ENCODE data around the gene FAM135A.
"Not testable (repeated sequence)": the region's sequence is repeated elsewhere in the genome, so short reads cannot be mapped to it uniquely, and the experiment has no call there.

Gene FAM135A

GRCh38 chr6:70604254-70604653, 190.9 kb downstream of the FAM135A start:
- ChIA-PET CTCF (interaction anchor here (1.0 to 1.5 kb wide), 2 partner anchors 39 to 64 kb away, joined by 3 to 4 read pairs; no protein-coding TSS in a partner anchor), POLR2A (no interaction called here)
- DNase-seq (ENCODE audit: extremely low spot score), result no peak
- no peak for TF ChIP-seq CTCF (IDR thresholded peaks at IDR 0.05; ENCODE audit: control extremely low read depth, extremely low read depth, low read depth, missing control alignments)

GRCh38 chr6:70607371-70607770, 194.1 kb downstream of the FAM135A start:
- CTCF ChIA-PET; DNase-seq (ENCODE audit: extremely low spot score); POLR2A ChIA-PET: not testable (repeated sequence)

- DNase-seq (ENCODE audit: extremely low spot score); POLR2A ChIA-PET; CTCF ChIA-PET: not testable (repeated sequence)
Observed at GRCh38 chr6:70609181-70609580, 195.9 kb downstream of the FAM135A start.

Measured in GM10248 (cell line).